Mucosa of rectum (tissue), 2 donors: ENCODE measurements around the gene HOXB7.

Experiments
- H3K27ac ChIP-seq, 2 donors: one replicate each; pipeline ENCODE4 v1.7.0; 2013; ENCODE audit warnings: inconsistent platforms in 2 of 2, low read depth in 2 of 2, low read length in 2 of 2
- H3K27me3 ChIP-seq, 2 donors: one replicate each; pipeline ENCODE4 v1.7.0; 2013; ENCODE audit warnings: low read length in 2 of 2; ENCODE audit not compliant: control insufficient read depth in 2 of 2, insufficient read depth in 2 of 2
- H3K36me3 ChIP-seq, 2 donors: one replicate each; pipeline ENCODE4 v1.7.0; 2013; ENCODE audit warnings: low read length in 2 of 2; ENCODE audit not compliant: control insufficient read depth in 2 of 2, insufficient read depth in 2 of 2
- H3K4me1 ChIP-seq, 2 donors: one replicate each; pipeline ENCODE4 v1.7.0; 2013; ENCODE audit warnings: low read length in 2 of 2, mild to moderate bottlenecking in 1 of 2; ENCODE audit not compliant: control insufficient read depth in 2 of 2, insufficient read depth in 2 of 2
- H3K4me3 ChIP-seq, 2 donors: one replicate each; pipeline ENCODE4 v1.7.0; 2013; ENCODE audit warnings: low read length in 2 of 2
- H3K9ac ChIP-seq, 2 donors: one replicate each; pipeline ENCODE4 v1.7.0; 2013; ENCODE audit warnings: low read length in 2 of 2, low read depth in 1 of 2, mild to moderate bottlenecking in 1 of 2
- H3K9me3 ChIP-seq, 2 donors: one replicate each; pipeline ENCODE4 v1.7.0; 2013; ENCODE audit warnings: low read length in 2 of 2; ENCODE audit not compliant: control insufficient read depth in 2 of 2
- donor health status: healthy.
- donor health status: Normal muscosa, but diverticular disease.

HOXB7 gene

DNA sequence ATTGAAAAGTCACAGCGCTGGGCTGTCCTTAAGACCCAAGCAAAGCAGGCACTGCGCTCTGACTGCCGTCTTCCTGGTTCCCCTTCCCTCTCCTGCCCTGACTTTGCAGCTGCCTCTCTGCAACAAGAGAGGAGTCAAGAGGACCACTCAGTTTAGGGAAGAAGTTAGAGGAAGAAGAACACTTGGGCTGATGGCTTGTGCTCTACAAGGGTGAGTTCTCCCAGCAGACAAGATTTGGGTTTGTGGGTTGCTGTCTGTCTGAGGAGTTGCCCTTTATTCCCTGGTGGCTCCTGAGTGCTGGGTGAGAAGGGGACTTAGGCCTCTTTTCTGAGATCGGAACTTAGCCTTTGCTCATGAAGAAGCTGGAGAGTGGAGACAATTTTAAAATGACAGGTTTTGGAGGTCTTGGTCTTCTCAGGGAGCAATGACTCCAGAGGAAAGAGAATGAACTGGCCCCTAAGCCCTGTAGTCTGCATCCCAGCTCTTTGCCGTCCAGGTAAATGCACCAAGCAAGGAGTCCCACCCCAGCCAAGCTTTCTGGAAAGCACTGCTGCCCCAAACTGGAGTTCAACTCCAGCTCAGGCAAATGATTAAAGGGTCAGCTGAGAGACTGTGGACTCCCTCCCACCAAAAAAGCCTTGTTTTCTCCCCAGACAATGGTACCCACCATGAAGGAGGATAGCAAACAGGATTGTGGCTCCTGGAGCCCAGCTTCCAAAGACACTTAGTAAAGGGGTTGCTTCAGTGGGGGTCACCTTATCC, 18.0 kb upstream of the HOXB7 start:
- peak overlapping the region; percentile 91 to 94 for H3K27ac ChIP-seq
- H3K4me1 ChIP-seq: peaks cover 53 to 69% of the 10 kb centered on the region in 2 donors
- peak overlapping the region; percentile 5 to 71 for H3K4me3 ChIP-seq
- no peaks in the 10 kb centered on the region for H3K9me3 ChIP-seq
- H3K9ac ChIP-seq: peak overlapping the region; percentile 68 to 84
- peaks cover 25 to 40% of the 10 kb centered on the region in 2 donors for H3K27me3 ChIP-seq
- H3K36me3 ChIP-seq: no peaks in the 10 kb centered on the region

DNA sequence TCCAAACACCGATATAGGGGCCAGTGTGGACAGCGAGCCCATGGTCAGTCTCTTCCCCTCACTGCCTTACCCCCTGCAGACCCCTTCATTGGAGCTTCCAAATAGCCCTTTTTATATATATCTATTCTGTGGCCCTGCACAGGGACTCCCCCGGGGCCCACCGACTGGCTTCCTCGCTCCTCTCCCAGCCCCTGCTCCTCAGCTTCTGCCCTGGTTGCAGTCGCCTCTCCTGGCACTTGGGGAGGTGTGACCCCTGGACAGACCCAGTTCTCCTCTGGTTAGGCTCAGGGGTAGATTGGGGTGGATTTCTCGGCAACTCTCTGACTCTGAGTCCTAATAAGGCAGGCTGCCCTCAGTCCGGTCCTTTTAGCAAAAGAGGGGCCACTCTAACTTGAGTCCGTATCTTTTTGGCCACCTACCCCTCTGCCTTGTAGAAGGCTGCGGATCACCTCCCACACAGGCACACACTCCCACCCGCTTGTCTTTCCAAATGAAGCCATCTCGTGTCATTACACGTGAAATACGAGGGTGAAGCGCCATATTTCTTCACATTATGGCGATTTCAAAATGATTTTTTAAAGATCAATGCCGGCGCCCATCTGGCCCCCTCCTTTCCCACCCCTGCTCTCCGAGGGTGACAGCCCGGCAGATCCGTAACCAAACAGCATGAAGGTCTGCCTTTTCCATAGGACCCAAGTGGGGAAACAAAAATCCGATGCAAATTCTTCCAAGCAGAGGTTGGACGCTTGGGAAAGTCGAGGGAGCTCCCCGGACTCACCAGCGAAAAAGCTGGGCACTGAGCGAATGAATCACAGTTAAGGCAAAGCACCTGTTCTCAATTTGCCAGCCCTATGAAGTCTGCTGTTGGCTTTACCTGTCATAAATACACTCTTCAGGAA, 17.1 kb upstream of the HOXB7 start:
- H3K9me3 ChIP-seq: no peaks in the 10 kb centered on the region
- peaks cover 21 to 44% of the 10 kb centered on the region in 2 donors for H3K27me3 ChIP-seq
- peak overlapping the region; percentile 91 to 94 for H3K27ac ChIP-seq
- peak overlapping the region; percentile 68 to 84 for H3K9ac ChIP-seq
- H3K4me3 ChIP-seq: peak overlapping the region; percentile 71 to 74
- peaks cover 53 to 64% of the 10 kb centered on the region in 2 donors for H3K4me1 ChIP-seq
- no peaks in the 10 kb centered on the region for H3K36me3 ChIP-seq

DNA sequence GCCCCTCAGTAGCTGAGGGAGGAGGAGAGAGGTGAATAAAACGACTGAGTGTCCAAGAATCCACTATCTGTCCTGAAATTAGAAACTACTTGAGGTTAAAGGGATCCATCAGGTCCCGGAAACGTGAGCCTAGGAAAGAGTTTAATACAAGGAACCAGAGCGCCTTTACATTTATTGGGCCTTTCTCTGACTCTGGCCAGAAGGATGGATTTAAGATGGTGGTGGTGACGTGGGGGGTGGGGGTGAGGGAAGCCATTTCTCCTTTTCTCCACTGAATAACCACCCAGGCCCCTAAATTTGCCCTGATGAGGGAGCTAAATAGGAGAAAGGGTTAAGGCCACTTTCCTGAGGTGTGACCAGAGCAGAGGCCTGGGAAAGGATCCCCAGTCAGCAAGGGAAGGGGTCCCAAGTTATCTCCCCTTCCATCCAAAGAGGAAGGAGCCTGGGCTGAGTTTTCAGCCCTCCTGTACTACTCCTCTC, 16.3 kb upstream of the HOXB7 start:
- Histone ChIP-seq H3K4me1 (peaks cover 52 to 59% of the 10 kb centered on the region in 2 donors), H3K27me3 (peaks cover 21 to 42% of the 10 kb centered on the region in 2 donors), H3K27ac (peak overlapping the region; percentile 91 to 94), H3K4me3 (peak overlapping the region; percentile 71 to 74), H3K36me3 (no peaks in the 10 kb centered on the region), H3K9ac (peak overlapping the region; percentile 68 to 84), H3K9me3 (no peaks in the 10 kb centered on the region)

DNA sequence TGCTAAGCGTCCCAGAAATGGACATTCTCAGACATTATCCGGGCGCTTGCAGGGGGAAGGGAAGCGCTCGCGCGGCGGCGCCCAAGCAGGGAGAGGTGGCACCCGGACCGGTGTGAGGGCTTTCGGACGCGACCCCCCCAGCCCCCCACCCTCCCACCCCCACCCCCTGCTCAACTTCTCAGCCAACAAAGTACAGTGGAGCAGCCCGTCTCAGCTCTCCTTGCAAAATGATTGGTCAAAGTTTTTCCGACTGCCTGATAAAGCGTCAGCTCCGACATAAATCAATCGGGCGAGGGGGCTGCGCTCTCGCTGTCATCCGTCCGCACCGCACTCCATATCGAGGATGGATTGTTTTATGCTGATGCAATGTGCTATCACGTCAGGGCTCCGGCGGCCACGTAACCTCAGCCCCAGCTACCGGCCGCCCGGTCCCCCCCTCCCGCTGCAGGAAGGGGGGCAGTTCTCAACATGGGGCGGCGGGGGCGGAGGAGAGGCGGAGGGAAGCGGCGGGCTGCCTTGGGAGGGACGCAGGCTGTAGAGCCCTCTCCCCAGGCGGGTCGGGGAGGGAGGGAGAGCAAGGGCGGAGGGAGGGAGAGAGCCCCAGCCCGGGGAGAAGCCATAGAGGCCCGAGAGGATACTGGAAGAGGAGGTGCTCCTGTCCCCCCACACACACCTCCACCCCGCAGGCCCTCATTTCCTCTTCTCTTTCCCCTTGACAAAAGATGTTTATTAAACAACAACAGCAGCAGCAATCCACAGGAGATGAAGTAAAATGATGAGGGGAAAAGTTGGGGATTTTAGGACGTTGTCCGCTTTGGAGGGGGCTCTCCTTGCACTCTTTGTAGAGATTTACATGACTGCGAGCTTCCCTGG, 15.7 kb upstream of the HOXB7 start, which contains the start of gene HOXB9:
HOXB9 (minus strand) TSS at position 114 of the 873 bp plus-strand sequence; CDS start at position 25, 89 bp downstream.
- H3K27ac ChIP-seq: peak within 1 kb of the TSS; percentile 91 to 94
- H3K9ac ChIP-seq: peak within 1 kb of the TSS; percentile 75 to 84
- peaks cover 21 to 48% of the 10 kb centered on the region in 2 donors for H3K27me3 ChIP-seq

DNA sequence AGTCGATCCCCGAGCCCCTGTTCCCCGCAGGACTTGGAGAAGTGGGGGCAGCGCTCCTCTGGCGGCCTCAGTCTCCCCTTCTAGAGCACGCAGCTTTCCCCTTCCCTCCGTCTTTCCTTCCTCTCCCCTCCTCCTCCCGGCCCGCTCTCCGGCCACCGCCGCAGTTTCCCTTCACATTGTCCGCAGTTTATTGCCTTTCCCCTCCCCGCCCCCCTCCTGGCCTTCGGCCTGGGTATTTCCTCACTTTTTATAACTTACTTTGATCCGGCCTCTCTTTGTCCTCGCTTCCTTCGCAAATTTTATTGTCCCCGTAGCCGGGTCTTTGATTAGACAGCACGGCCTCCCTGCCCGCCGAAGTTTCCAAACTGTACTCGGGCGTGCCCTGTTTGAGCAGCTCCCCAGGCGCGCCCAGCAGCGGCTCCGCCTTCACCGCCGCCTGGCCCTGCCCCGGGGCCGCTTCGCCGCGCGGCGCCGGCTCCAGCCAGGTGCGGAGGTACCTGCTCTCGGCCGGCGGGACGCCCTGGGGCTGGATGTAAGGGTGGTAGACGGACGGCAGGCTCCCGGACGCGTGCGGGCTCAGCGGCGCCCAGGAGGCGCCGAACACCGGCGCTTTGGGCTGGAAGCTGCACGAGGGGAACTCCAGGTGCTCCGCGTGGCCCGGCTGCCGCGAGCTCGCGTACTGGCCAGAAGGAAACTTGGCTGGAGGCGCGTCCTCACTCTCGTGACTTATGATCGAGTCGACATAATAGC, 14.9 kb upstream of the HOXB7 start:
- Histone ChIP-seq H3K27ac (peak overlapping the region; percentile 91 to 94), H3K27me3 (peaks cover 17 to 48% of the 10 kb centered on the region in 2 donors), H3K4me3 (peak overlapping the region; percentile 72 to 74), H3K9me3 (no peaks in the 10 kb centered on the region), H3K36me3 (no peaks in the 10 kb centered on the region), H3K9ac (peak overlapping the region; percentile 75 to 84), H3K4me1 (peaks cover 54 to 55% of the 10 kb centered on the region in 2 donors)

More for the DNA sequence above, 15.7 kb upstream of the HOXB7 start, which contains the start of gene HOXB9:
- no peaks in the 10 kb centered on the region for H3K9me3 ChIP-seq
- no peaks in the 10 kb centered on the region for H3K36me3 ChIP-seq
- peaks cover 52 to 57% of the 10 kb centered on the region in 2 donors for H3K4me1 ChIP-seq
- peak within 1 kb of the TSS; percentile 72 to 74 for H3K4me3 ChIP-seq

DNA sequence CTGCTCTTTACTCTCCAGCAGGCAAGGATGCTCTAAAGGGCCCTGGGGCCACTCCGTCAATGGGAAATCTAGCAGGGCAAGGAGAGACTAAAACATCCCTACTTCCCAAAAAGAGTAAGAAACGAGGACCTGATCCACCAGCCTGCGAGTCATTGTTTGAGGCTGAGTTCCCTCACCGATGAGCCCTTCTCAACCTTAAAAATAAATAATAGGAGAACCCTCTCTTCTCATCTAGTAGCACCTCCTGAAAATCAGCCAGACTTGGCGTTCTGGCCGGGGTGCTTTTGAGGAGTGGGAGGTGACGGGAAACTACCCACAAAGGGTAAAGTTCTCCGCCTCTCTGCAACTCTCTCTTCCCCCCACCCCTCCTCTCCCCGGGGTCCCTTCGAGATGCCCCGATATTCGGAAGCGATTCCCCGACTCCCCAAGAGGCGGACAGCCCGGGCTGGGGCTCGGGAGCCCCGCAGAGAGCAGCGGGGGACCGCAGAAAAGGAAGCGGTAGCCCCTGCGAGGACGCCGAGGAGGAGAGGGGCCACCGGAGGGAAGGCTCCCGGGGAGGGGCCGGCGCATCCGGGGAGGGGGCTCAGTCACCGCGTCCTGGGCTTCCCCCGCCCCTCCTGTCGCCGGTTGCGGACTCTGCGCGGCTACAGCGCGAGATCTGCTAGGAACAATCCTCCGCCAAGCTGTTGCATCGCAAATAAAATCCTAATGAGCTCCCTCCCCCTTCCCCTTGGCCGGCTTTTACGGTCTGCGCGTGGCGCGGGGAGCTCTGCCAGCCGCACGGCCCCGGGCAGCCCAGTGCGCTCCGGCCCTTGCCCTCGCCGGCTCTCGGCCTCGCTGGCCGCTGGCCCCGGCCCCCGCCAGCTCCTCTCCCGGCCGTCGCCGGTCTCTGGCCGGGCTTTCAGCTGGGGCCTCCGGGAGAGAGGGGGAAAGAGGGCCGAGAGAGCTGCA, 14.0 kb upstream of the HOXB7 start:
- H3K27ac ChIP-seq: peak overlapping the region; percentile 91 to 94
- H3K27me3 ChIP-seq: peaks cover 17 to 43% of the 10 kb centered on the region in 2 donors

DNA sequence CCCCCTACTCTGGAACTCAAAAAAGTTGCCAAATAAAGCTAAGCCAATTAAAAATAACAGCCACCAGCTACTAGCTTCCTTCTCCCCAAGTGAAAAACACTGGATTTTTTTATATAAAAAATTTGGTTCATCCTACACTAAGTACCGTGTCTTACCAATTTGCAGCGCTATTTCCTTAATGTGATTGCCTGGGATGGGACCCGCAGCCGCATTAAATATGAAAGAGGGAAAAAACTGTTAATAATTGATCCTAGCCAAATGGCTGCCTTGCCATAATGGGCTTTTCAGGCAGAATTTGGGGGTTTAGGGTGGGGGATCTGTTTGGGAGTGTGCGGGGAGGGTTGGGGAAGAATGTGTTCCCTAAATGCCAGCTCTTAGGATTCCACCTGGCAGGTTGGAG, 13.3 kb upstream of the HOXB7 start:
- Histone ChIP-seq H3K9ac (peak overlapping the region; percentile 63 to 84), H3K4me3 (peak overlapping the region; percentile 24 to 69), H3K27ac (peak overlapping the region in 1 of 2 donors; percentile 94), H3K27me3 (peaks cover 17 to 42% of the 10 kb centered on the region in 2 donors), H3K36me3 (no peaks in the 10 kb centered on the region), H3K9me3 (no peaks in the 10 kb centered on the region), H3K4me1 (peaks cover 51 to 55% of the 10 kb centered on the region in 2 donors)

More for the DNA sequence above, 14.0 kb upstream of the HOXB7 start:
- peak overlapping the region; percentile 63 to 84 for H3K9ac ChIP-seq
- peaks cover 54 to 56% of the 10 kb centered on the region in 2 donors for H3K4me1 ChIP-seq
- no peaks in the 10 kb centered on the region for H3K9me3 ChIP-seq
- H3K36me3 ChIP-seq: no peaks in the 10 kb centered on the region
- H3K4me3 ChIP-seq: peak overlapping the region; percentile 69 to 74

DNA sequence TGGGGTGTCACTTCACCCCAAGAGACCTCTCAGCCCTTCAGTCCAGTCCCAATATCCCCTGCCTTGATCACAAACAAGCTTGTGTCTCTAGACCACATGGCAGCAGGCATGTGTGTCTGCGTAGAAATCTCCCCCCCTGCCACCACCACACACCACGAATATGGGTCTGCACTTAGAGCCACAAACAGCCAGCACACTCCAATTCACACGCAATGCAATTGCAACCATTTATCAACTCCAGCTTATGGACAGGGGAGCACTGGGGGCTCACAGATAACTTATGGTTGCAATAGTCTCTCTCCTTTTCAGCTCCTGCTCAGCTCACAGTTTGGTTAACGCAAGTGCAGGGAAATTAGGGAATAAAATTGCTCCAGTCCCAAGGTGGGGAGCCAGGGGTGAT, 12.8 kb upstream of the HOXB7 start:
- Histone ChIP-seq H3K4me1 (peaks cover 51 to 55% of the 10 kb centered on the region in 2 donors), H3K27ac (peak overlapping the region in 1 of 2 donors; percentile 7), H3K4me3 (peak overlapping the region in 1 of 2 donors; percentile 20)

More for the DNA sequence above, 12.8 kb upstream of the HOXB7 start:
- no peaks in the 10 kb centered on the region for H3K9me3 ChIP-seq
- H3K27me3 ChIP-seq: peaks cover 15 to 37% of the 10 kb centered on the region in 2 donors
- H3K9ac ChIP-seq: no peak overlapping the region
- no peaks in the 10 kb centered on the region for H3K36me3 ChIP-seq
